HepG2 (cell line): ENCODE measurements around the gene MTF1. TPM values are rescaled to one million over a fixed set of nuclear protein-coding genes. Genes with fewer than 3 reads are reported as not detected.
A peak's percentile ranks its signal among the peaks of the same experiment; 100 is the strongest.

Experiments
- HMGXB3 ChIP-seq: sonication (generic); formaldehyde crosslinking; IDR thresholded peaks from 2 replicates; pipeline ENCODE4 v1.4.0; 2020; ENCODE audit warnings: missing genetic modification reagents, borderline replicate concordance
- KDM2A ChIP-seq: sonication (generic); formaldehyde crosslinking; IDR thresholded peaks from 2 replicates; pipeline ENCODE4 v1.4.0; 2020; ENCODE audit warnings: low read depth, missing genetic modification reagents, borderline replicate concordance
- RAD21 ChIP-seq: fragments of 450-650 bp; formaldehyde crosslinking; IDR thresholded peaks from 2 replicates; pipeline ENCODE4 v1.5.0; 2020; ENCODE audit warnings: mild to moderate bottlenecking
- RAD51 ChIP-seq: fragments of 450-650 bp; IDR thresholded peaks from 2 replicates; pipeline ENCODE4 v1.6.1; 2016; ENCODE audit warnings: borderline replicate concordance
- TFDP1 ChIP-seq: IDR thresholded peaks from 2 replicates; pipeline ENCODE4 v1.6.1; 2016; ENCODE audit warnings: missing compliant biosample characterization, missing genetic modification reagents, borderline replicate concordance
- ZBED4 ChIP-seq: sonication (generic); formaldehyde crosslinking; IDR thresholded peaks from 2 replicates; pipeline ENCODE4 v1.4.0; 2020; ENCODE audit warnings: missing genetic modification reagents, borderline replicate concordance
- ZBTB2 ChIP-seq: sonication (generic); formaldehyde crosslinking; IDR thresholded peaks from 2 replicates; pipeline ENCODE4 v1.8.0; 2022; ENCODE audit warnings: low read depth, missing genetic modification reagents
- ZNF101 ChIP-seq: sonication (generic); formaldehyde crosslinking; IDR thresholded peaks from 2 replicates; pipeline ENCODE4 v1.4.0; 2020; ENCODE audit warnings: mild to moderate bottlenecking, low read depth, missing genetic modification reagents, borderline replicate concordance
- ZNF501 ChIP-seq: sonication (generic); formaldehyde crosslinking; IDR thresholded peaks from 2 replicates; pipeline ENCODE4 v1.5.1; 2020; ENCODE audit warnings: mild to moderate bottlenecking, moderate library complexity, missing genetic modification reagents
- polyA plus RNA-seq, 8 experiments: library from polyadenylated mRNA; depleted of rRNA in 3 of 8; stranded (reverse) in 7 of 8; unstranded in 1 of 8; fragments of >200 nt; fragmentation: Illumina TruSeq in 4 of 8; extraction: Trizol in 4 of 8; gene quantifications; 2 replicates each; pipeline versions ENCODE4 v1.2.1 to v1.2.3, GENCODE V29; 2011 to 2016; ENCODE audit warnings: low read depth in 4 of 8, missing spikeins in 1 of 8, mixed read lengths in 1 of 8; ENCODE audit not compliant: insufficient read depth in 1 of 8
- total RNA-seq, 5 experiments: library from RNA; depleted of rRNA; stranded (reverse); fragments of >200 nt; fragmentation: Illumina TruSeq; extraction: Trizol; gene quantifications; 2 replicates each; pipeline ENCODE4 v1.2.3, GENCODE V29; 2016; ENCODE audit warnings: low read depth in 1 of 5

The MTF1 gene
- total and polyA plus RNA-seq, 2 of the 13 experiments (the other 11 are each of a cell fraction or from before 2014, with no cell fraction given): 2.4 to 3.3 TPM

GRCh38 chr1:37808369-37809319 lies 50.7 kb downstream of the MTF1 start (continued):
- TF ChIP-seq ZBED4 (CRISPR knock-in tag) (no peak), RAD21 (CRISPR knock-in tag) (peak; percentile 11; the same call in 1 of the 2 replicates), HMGXB3 (CRISPR knock-in tag) (no peak), ZNF101 (no peak), RAD51 (no peak), KDM2A (CRISPR knock-in tag) (peak; percentile 60), ZBTB2 (CRISPR knock-in tag) (0 out of 2 replicates have a peak, but pooled peaks have one; percentile 27), ZNF501 (CRISPR knock-in tag) (0 out of 2 replicates have a peak, but pooled peaks have one; percentile 27), TFDP1 (0 out of 2 replicates have a peak, but pooled peaks have one; percentile 13)
- TF ChIP-seq, all 625 proteins: peak for 45
